IPS-20b (cell line): ENCODE measurements around the gene GTF2H3.

Source experiments
- H3K27ac ChIP-seq: one replicate; pipeline ENCODE4 v1.5.1; 2013; ENCODE audit warnings: low read length
- H3K27me3 ChIP-seq: 2 replicates; pipeline ENCODE4 v1.6.1; 2013; ENCODE audit warnings: mild to moderate bottlenecking, low read length, inconsistent platforms; ENCODE audit not compliant: insufficient read depth
- H3K36me3 ChIP-seq: 2 replicates; pipeline ENCODE4 v1.6.1; 2013; ENCODE audit warnings: low read depth, mild to moderate bottlenecking, inconsistent platforms, low read length, moderate library complexity; ENCODE audit not compliant: insufficient read depth
- H3K4me1 ChIP-seq: 2 replicates; pipeline ENCODE4 v1.6.1; 2013; ENCODE audit warnings: mild to moderate bottlenecking, control low read depth, inconsistent platforms, low read length, moderate library complexity; ENCODE audit not compliant: insufficient read depth
- H3K4me3 ChIP-seq: 2 replicates; pipeline ENCODE4 v1.5.1; 2013; ENCODE audit warnings: mild to moderate bottlenecking, low read length, inconsistent platforms
- H3K9ac ChIP-seq: 2 replicates; pipeline ENCODE4 v1.6.1; 2013; ENCODE audit warnings: low read depth, mild to moderate bottlenecking, inconsistent platforms, low read length, moderate library complexity
- H3K9me3 ChIP-seq: 2 replicates; pipeline ENCODE4 v1.6.1; 2013; ENCODE audit warnings: mild to moderate bottlenecking, low read depth, low read length, inconsistent platforms; ENCODE audit not compliant: insufficient read depth

Gene GTF2H3

GRCh38 chr12:123681605-123682004 is 48.0 kb downstream of the GTF2H3 start:
- Histone ChIP-seq H3K4me3 (no peak overlapping the region), H3K27ac (no peak overlapping the region), H3K9ac (no peak overlapping the region), H3K9me3 (no peaks in the 10 kb centered on the region), H3K4me1 (no peaks in the 10 kb centered on the region), H3K27me3 (no peaks in the 10 kb centered on the region), H3K36me3 (0 out of 2 replicates have a peak, but pooled peaks cover 5% of the 10 kb centered on the region)

- Histone ChIP-seq H3K36me3 (0 out of 2 replicates have a peak, but pooled peaks cover 5% of the 10 kb centered on the region), H3K9ac (no peak overlapping the region), H3K27me3 (no peaks in the 10 kb centered on the region), H3K4me1 (no peaks in the 10 kb centered on the region), H3K27ac (no peak overlapping the region), H3K4me3 (no peak overlapping the region), H3K9me3 (no peaks in the 10 kb centered on the region)
Measured at GRCh38 chr12:123683964-123684363, 50.3 kb downstream of the GTF2H3 start.

- peaks cover 3% of the 10 kb centered on the region; the same call in 1 of the 2 replicates for H3K36me3 ChIP-seq
- no peaks in the 10 kb centered on the region for H3K27me3 ChIP-seq
- H3K27ac ChIP-seq, result no peak overlapping the region
- H3K9ac ChIP-seq, result no peak overlapping the region
- H3K9me3 ChIP-seq, result no peaks in the 10 kb centered on the region
- no peak overlapping the region for H3K4me3 ChIP-seq
- H3K4me1 ChIP-seq, result no peaks in the 10 kb centered on the region
Measured at GRCh38 chr12:123686636-123687190, 53.1 kb downstream of the GTF2H3 start.

GRCh38 chr12:123690191-123690840 is 56.7 kb downstream of the GTF2H3 start:
- H3K27ac ChIP-seq, result no peak overlapping the region
- no peak overlapping the region for H3K9ac ChIP-seq
- no peak overlapping the region for H3K4me3 ChIP-seq
- H3K4me1 ChIP-seq, result no peaks in the 10 kb centered on the region
- no peaks in the 10 kb centered on the region for H3K9me3 ChIP-seq
- H3K27me3 ChIP-seq, result no peaks in the 10 kb centered on the region
- H3K36me3 ChIP-seq, result peaks cover 3% of the 10 kb centered on the region; the same call in 1 of the 2 replicates

- H3K27ac ChIP-seq, result no peak overlapping the region
- H3K9me3 ChIP-seq, result no peaks in the 10 kb centered on the region
- H3K9ac ChIP-seq, result no peak overlapping the region
- H3K4me1 ChIP-seq, result no peaks in the 10 kb centered on the region
- no peak overlapping the region for H3K4me3 ChIP-seq
- H3K27me3 ChIP-seq, result no peaks in the 10 kb centered on the region
- H3K36me3 ChIP-seq, result peaks cover 10% of the 10 kb centered on the region; the same call in 1 of the 2 replicates
Measured at GRCh38 chr12:123696207-123696606, 62.6 kb downstream of the GTF2H3 start.

- H3K27me3 ChIP-seq, result no peaks in the 10 kb centered on the region
- H3K4me1 ChIP-seq, result no peaks in the 10 kb centered on the region
- H3K9me3 ChIP-seq, result no peaks in the 10 kb centered on the region
- no peak overlapping the region for H3K4me3 ChIP-seq
- no peak overlapping the region for H3K27ac ChIP-seq
- H3K9ac ChIP-seq, result no peak overlapping the region
- peaks cover 10% of the 10 kb centered on the region; the same call in 1 of the 2 replicates for H3K36me3 ChIP-seq
Measured at GRCh38 chr12:123696646-123697045, 63.0 kb downstream of the GTF2H3 start.

- Histone ChIP-seq H3K4me1 (no peaks in the 10 kb centered on the region), H3K27ac (no peak overlapping the region), H3K9me3 (no peaks in the 10 kb centered on the region), H3K36me3 (no peaks in the 10 kb centered on the region), H3K4me3 (no peak overlapping the region), H3K9ac (no peak overlapping the region), H3K27me3 (no peaks in the 10 kb centered on the region)
Measured at GRCh38 chr12:123705935-123706334, 72.3 kb downstream of the GTF2H3 start.

- Histone ChIP-seq H3K9ac (no peak overlapping the region), H3K36me3 (no peaks in the 10 kb centered on the region), H3K27ac (no peak overlapping the region), H3K9me3 (no peaks in the 10 kb centered on the region), H3K27me3 (no peaks in the 10 kb centered on the region), H3K4me1 (no peaks in the 10 kb centered on the region), H3K4me3 (no peak overlapping the region)
Measured at GRCh38 chr12:123707466-123707865, 73.8 kb downstream of the GTF2H3 start.
